Activated T-cell treated with anti-CD3 and anti-CD28 coated beads, Interleukin-2, amount 50 U/mL, for 48 hours (primary cell): ENCODE measurements around the gene GRIP1.

ENCODE experiments used
- DNase-seq, 2 experiments: peaks; one replicate each; pipeline ENCODE4 v3.0.0-alpha.2; 2020

Gene GRIP1

DNA sequence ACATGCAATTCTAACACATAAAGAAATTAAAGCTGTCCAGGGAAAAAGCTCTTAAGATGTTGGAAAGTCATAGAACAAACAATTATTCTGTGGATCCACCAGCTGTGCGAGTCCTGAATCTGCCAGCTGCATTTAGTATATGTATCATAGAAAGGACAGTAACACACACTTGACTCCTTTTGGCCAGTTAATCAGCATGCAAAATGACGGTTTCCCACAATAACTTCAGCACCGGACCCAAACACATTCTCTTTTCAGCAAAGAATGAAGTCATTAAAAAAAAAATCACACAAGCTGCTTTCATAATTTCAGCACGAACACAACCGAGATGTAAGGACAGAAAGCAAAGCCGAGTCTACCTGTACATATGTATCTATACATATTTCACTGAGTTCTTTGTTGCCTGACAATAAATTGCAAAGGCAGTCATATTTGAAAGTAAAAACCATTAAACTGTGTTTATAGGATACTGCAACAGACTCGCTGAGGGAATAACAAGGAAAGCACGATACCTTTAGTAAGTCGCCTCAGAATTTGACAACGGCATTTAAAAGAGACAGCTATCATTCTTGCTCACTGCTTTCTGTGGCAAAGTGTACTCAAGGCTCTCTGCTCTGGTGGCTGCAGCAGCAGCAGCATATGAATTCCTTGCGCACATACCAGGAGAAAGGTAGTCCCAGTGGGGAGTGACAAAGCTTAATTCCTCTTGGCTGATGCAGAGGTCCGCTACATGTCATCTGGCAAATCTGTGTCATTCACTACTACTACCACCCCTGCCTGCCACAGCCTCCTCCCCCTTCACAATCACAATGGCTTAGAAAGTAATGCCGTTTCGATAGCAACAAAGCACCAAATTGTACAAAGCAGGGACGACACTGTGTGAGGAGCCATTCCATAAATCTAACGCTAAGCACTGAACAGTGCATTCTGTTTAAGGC, at the start of gene GRIP1:
TSS of gene GRIP1 (minus strand) at position 739 of the 938 bp plus-strand sequence. CDS start at position 567, 172 bp downstream.
- no peak for DNase-seq

DNA sequence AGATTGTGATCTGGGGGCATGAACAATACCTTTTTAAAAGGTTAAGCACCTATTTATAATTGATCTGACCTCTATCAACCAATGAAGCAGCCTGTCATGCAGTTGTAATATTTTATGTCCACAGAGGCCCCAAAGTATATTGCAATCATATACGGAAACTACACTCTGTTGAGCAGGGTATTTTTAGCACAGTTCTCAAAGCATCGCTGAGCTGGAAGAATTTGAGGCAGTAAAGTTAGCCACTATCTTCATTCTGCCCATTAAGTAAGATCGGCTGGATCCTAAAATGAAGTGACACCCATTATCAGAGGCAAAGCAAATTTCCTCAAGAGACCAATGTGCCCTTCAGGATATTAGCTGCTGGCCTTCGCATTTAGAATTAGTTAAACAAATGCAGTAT, 47.7 kb upstream of the GRIP1 start:
- no peak for DNase-seq

GRCh38 chr12:66725031-66725430, 46.2 kb upstream of the GRIP1 start:
- no peak for DNase-seq

DNA sequence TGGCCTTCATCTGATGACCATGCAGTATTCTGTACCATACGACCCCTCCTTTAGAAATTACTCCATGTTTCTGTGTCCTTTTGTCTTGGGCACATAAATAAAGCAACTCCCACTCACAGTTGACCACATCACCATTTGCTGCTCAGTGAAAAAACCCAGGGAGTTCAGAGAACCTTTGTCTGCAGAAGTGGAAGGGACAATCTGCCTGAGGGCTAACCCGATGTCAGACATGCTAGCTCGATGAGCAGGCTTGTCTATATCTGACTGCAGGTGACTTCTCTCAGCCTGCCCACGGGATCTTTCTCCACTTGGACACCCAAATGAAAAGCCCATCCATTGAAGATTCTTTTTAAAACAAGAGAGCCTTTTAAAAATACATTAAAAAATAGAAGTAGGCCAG, 45.7 kb upstream of the GRIP1 start:
- no peak for DNase-seq

GRCh38 chr12:66724026-66724425, 45.1 kb upstream of the GRIP1 start:
- no peak for DNase-seq

DNA sequence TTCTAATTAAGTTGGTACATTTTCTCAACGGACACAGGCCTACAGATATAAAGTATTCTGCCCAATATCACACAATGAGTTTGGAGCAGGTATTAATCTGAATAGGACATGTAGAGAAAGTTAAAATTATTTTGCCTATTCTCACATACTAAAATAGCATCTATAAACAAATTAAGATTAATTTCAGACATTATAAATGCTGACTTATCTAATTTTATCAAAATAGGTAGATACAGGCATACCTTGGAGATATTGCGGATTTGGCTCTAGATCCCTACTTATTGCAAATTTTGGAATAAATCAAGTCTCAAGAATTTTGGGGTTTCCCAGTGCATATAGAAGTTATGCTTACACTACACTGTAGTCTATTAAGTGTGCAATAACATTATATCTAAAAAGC, 41.0 kb upstream of the GRIP1 start:
- DNase-seq = no peak

DNA sequence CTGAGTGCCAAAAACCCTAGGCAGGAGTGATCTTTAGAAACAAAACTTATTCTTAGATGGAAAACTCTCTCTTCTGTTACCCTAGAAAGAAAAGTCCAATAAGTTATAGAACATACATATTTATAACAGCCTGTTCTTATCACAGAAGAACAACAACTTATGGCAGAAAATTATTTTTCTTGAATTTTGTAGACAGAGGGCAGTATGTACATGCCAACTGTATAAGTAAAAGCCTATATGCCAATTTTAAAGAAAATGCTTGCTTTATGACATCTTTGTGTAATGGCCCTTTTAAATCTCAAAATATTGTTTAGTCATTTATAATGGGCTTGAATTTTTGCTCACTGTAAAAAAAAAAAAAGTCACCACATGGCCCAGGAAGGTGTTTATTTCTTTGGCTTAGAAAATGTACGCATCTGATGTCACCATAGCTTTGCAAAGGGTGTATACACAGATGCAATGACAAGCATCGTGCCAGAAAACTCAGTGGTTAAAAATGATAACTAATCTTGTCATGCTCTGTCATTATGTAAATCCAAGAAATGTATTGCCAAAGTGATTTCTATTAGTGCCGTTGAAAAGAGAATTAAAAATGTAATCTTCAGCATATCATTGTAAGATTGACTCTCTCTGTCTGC, 38.3 kb upstream of the GRIP1 start:
- DNase-seq = no peak

DNA sequence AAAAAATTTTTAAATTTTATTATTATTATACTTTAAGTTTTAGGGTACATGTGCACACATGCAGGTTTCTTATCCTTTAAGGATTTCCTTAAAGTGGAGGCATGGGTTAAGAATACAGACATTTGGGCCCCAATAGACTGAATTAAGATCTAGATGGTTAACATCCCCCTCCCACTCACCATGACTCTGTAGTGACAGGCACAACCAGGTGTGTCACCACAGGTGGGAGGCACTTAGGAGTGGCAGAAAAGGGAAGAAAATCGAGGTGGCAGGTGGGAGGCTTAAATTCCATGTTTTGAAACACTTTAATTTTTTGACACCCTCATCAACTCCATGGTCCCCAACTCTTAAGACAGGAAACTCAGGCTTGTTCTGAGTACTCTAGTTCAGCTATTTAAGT, 37.6 kb upstream of the GRIP1 start:
- DNase-seq = no peak

DNA sequence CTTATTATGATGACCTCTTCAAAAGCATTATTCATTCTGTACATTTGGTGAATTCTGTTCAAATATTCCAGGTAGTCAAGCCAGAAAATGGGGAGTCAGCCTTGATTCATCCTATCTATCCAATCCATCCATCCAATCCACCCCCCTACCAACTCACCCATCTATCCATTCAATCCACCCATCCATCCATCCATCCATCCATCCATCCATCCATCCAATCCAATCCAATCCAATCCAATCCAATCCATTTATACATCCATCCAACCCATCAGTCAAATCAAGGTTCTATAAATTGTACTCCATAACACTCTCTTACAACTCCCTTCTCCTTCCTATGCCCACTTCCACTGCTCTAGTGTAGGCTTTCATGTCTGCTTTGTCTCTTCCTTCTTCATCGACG, 35.8 kb upstream of the GRIP1 start:
- no peak for DNase-seq

DNA sequence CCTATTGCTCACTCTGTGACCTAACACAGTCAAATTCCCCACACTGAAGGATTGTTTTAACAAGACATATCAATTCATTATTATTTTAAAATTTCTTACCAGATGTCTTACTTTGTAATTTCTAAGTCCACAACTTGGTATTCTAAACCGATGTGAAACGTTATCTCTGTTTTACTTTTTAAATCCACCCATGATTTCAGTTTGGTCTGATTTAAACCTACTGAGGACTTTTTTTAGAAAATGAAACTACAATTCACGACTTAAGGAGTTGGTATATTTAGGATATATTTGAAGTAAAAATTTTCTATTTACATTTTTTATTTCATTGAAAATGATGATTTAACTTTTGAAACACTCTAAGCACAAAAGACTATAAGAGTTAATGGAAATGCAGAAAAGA, 35.1 kb upstream of the GRIP1 start:
- DNase-seq = no peak

DNA sequence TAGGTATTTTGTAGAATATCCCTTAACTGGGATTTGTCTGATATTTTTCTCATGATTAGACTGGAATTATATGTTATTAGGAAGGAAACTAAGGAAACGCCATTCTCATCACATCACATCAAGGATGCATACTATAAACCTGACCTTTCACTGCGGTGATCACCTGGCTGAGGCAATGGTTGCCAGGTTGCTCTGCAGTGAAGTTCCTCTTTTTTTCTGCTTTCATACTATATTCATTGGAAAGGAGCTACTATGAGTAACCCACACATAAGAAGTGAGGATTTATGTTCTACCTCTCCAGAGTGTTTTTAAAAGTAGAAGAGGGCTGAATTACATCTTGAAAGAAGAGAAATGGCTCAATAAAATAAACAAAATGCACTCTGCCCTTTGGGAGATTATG, 31.0 kb upstream of the GRIP1 start:
- no peak for DNase-seq

- no peak for DNase-seq
Measured at GRCh38 chr12:66709457-66709773, 30.5 kb upstream of the GRIP1 start.

DNA sequence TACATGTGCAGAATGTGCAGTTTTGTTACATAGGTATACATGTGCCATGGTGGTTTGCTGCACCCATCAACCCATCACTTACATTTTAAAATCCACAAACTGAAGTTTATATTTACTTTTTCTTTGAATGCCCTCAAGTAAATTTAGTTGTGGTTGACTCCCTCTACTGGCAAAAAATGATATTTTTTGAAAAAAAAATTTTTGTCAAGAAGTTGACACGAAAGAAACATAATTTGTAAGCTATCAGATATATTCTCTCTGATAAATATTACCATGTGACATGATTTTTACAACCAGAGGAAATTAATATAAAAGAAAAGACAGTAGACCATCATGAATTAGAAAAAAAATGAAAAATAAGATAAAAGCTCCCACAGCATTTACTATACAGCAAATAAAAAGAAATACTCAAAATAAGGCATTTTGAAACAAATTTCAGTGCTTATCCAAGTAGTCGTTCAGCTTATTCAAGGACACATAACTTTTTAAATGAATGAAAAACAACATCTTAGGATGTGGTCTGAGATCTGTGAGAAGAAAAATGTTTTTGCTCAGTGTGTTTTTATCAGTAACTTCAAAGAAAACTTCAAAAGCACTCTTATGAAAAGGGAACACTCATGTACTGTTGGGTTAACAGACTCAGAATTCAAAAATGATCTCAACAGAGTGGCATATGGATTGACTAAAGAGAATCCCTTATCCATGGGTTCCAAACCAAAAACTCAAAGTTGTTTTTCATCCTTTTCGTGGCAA, 30.0 kb upstream of the GRIP1 start:
- DNase-seq = no peak

GRCh38 chr12:66707002-66707697, 28.3 kb upstream of the GRIP1 start:
- no peak for DNase-seq

DNA sequence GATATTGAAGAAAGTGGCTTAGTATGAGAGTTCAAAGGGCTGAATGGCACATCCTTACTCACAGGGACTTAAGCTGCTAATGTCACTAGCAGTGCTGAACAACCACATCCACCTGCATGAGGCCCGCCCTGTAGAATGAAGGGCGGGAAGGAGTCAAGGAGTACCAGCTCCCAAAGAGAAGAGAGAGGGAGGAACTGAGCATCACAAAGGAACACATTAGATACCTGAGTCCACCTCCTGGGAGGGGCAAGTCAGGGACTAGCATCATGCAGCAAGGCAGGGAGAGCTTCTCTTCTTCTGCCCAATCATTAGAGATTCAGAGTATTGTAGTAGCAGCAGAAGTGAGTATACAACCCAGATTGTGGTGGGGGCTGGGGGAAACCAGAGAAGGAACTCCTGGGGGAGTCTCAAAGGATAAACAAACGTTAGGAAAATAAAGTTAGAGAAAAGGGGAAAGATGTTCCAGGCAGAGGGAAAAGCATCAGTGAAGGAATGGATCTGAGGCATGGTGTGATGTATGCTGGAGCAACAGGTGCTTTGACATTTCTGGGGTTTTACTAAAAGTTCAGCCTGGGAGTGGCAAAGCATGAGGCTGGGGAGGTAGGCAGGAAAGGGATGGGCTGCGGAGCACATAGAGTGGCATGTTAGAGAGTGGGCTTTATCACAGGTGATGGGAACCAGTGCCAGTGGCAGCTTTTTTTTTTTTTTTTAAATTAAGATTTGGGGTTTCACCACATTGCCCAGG, 21.0 kb upstream of the GRIP1 start:
- DNase-seq = no peak

DNA sequence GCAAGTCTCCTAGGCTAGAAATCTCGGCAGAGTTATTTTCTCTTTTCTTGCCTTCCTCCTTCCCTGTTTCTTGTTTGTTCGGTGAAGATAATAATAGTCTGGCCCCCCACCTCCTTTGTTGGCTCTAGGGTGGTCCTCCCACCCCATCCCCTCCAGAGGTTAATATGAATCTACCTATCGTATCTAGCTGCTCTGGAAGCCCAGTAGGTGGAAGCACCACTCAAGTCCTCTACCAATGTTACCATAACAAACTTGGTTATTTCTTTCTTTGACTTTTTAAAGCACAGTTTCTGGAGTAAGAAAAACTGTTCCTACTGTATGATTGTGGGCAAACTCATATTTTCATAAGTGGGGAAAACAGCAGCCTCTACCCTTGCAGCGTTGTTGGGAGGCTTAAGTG, 19.7 kb upstream of the GRIP1 start:
- DNase-seq = no peak

DNA sequence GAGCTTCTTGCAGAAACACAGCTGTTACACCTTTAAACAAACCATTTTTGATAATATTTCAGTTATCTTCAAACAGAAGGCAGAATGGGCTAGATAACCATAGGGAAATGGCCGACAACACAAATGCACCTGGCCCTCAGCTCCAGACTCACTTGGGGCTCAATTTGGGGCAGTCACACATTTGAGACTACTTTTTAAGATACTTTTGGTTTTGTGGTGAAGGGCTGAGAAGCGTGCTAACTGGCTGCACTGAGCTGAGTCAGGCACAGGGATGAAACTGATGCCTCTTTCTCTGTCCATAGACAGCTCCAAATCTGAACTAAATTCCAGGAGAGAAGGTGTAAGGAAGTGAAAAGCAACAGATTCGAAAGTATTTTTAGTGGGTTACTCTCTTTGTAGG, 18.5 kb upstream of the GRIP1 start:
- DNase-seq = no peak

- DNase-seq = no peak
Measured at GRCh38 chr12:66694666-66695613, 16.1 kb upstream of the GRIP1 start.

GRCh38 chr12:66693901-66694513, 15.1 kb upstream of the GRIP1 start:
- peak; percentile 19 to 22 for DNase-seq

DNA sequence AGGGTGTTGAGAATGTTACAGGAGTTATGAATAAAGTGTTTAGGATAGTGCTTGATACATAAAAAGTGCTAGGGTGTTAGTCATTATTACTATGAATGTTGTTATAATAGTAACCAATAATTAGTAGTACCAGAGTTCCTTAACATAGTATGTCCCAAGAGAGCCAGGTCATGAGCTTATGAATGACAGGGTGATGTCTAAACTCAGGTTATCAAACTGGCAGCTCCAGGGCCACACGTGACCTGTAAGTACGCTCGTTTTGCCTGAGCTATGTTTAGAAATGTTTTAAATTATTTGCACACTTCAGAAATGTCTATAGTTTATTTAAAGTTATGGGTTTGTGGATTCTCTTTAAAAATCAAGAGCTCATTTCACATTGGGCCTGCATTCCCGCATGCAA, 14.1 kb upstream of the GRIP1 start:
- DNase-seq = no peak

DNA sequence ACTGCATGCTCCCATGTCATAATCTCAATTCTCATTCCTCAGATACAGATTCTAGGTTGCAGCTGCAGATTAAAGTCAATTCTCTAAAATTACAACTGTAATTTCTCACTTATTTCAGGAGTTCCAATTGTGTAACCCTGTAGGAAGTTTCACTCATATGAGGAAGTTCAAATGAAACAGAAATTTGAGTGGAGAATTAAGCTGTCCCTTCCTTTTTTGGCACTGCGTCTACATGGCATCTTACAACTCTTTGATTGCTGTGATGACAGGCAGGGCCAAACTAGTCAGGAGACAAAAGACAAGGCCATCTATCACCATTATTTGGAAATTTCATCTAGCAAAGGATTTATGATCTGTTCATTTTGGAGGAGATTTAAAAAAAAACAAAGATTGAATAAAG, 13.3 kb upstream of the GRIP1 start:
- DNase-seq = no peak
